ENCODE results near the gene CNGA4.
"Not testable (repeated sequence)": the region's sequence is repeated elsewhere in the genome, so short reads cannot be mapped to it uniquely, and the experiment has no call there.

DNA sequence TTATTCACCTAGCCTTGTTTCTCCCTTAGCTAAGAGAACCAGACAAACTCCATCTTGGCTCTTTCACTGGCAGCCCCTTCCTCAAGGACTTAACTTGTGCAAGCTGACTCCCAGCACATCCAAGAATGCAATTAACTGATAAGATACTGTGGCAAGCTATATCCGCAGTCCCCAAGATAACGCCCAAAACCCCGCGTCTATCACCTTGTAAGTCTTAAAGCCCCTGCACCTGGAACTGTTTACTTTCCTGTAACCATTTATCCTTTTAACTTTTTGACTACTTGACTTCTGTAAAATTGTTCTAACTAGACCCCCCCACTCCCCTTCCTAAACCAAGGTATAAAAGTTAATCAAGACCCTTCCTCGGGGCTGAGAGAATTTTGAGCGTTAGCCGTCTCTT, 41.9 kb downstream of the CNGA4 start:
- not testable (repeated sequence) for TF ChIP-seq CTCF, EZH2phosphoT487 (IDR thresholded peaks at IDR 0.05; ENCODE audit: low read length)
